HepG2 (cell line): Measurements from ENCODE around the gene SNX21. TPM values are rescaled to one million over a fixed set of nuclear protein-coding genes. Genes with fewer than 3 reads are reported as not detected.

Experiments
- ARNTL ChIP-seq: sonication (generic); formaldehyde crosslinking; IDR thresholded peaks from 2 replicates; pipeline ENCODE4 v1.4.0; 2020; ENCODE audit warnings: mild to moderate bottlenecking, missing genetic modification reagents
- BCL6 ChIP-seq: IDR thresholded peaks from 2 replicates; pipeline ENCODE4 v1.6.1; 2016; ENCODE audit warnings: missing genetic modification reagents, missing compliant biosample characterization
- GABPA ChIP-seq, 2 experiments: IDR thresholded peaks; 2 replicates each; pipeline ENCODE4 v1.6.1; 2011 to 2016; ENCODE audit warnings: low read depth in 2 of 2, low read length in 1 of 2, missing biosample characterization in 1 of 2, missing genetic modification characterization in 1 of 2
- MAFG ChIP-seq: sonication (generic); formaldehyde crosslinking; IDR thresholded peaks from 2 replicates; pipeline ENCODE4 v1.5.1; 2020; ENCODE audit warnings: mild to moderate bottlenecking, missing genetic modification reagents
- MEF2D ChIP-seq: sonication (generic); formaldehyde crosslinking; IDR thresholded peaks from 2 replicates; pipeline ENCODE4 v1.5.1; 2020; ENCODE audit warnings: mild to moderate bottlenecking, missing genetic modification reagents
- NR2F6 ChIP-seq, 2 experiments: IDR thresholded peaks; 2 replicates each; pipeline ENCODE4 v1.6.1; 2016; ENCODE audit warnings: antibody characterized with exemption in 1 of 2, mild to moderate bottlenecking in 1 of 2
- PITX1 ChIP-seq: sonication (generic); formaldehyde crosslinking; IDR thresholded peaks from 2 replicates; pipeline ENCODE4 v1.5.1; 2020; ENCODE audit warnings: mild to moderate bottlenecking, missing genetic modification reagents
- POLR2AphosphoS2 ChIP-seq: IDR thresholded peaks from 2 replicates; pipeline ENCODE4 v1.6.1; 2011; ENCODE audit warnings: low read depth, low read length, improper control_type of control experiment
- TCF12 ChIP-seq, 2 experiments: fragments of 450-650 bp in 1 of 2; sonication (generic) in 1 of 2; formaldehyde crosslinking in 1 of 2; IDR thresholded peaks; 2 replicates each; pipeline versions ENCODE4 v1.6.1 to v1.8.0; 2017 to 2022; ENCODE audit warnings: antibody characterized with exemption in 1 of 2, mild to moderate bottlenecking in 1 of 2, missing genetic modification reagents in 1 of 2, moderate library complexity in 1 of 2
- ZEB1 ChIP-seq: IDR thresholded peaks from 2 replicates; pipeline ENCODE4 v1.6.1; 2012; ENCODE audit warnings: mild to moderate bottlenecking, low read depth, inconsistent platforms; ENCODE audit not compliant: insufficient replicate concordance
- ZFP36L1 ChIP-seq: sonication (generic); formaldehyde crosslinking; IDR thresholded peaks from 2 replicates; pipeline ENCODE4 v1.8.0; 2022; ENCODE audit warnings: mild to moderate bottlenecking, missing genetic modification reagents, moderate library complexity
- ZFX ChIP-seq: sonication (generic); formaldehyde crosslinking; IDR thresholded peaks from 2 replicates; pipeline ENCODE4 v1.4.0; 2020; ENCODE audit warnings: mild to moderate bottlenecking, low read depth, missing genetic modification reagents, moderate library complexity
- ZMAT3 ChIP-seq: sonication (generic); formaldehyde crosslinking; conservative IDR thresholded peaks from 2 replicates; pipeline ENCODE4 v1.7.0; 2021; ENCODE audit warnings: missing genetic modification reagents
- ZMYM3 ChIP-seq: sonication (generic); formaldehyde crosslinking; IDR thresholded peaks from 2 replicates; pipeline ENCODE4 v1.5.1; 2020; ENCODE audit warnings: mild to moderate bottlenecking, missing genetic modification reagents
- ZNF160 ChIP-seq: sonication (generic); formaldehyde crosslinking; IDR thresholded peaks from 2 replicates; pipeline ENCODE4 v1.8.0; 2022; ENCODE audit warnings: mild to moderate bottlenecking, inconsistent platforms, missing genetic modification reagents
- ZNF260 ChIP-seq: sonication (generic); formaldehyde crosslinking; IDR thresholded peaks from 2 replicates; pipeline ENCODE4 v1.4.0; 2020; ENCODE audit warnings: missing genetic modification reagents, low read depth, mild to moderate bottlenecking, borderline replicate concordance
- ZNF614 ChIP-seq: IDR thresholded peaks from 2 replicates; pipeline ENCODE4 v1.6.1; 2018; ENCODE audit warnings: missing biosample characterization, missing genetic modification reagents, inconsistent platforms, borderline replicate concordance
- polyA plus RNA-seq, 8 experiments: library from polyadenylated mRNA; depleted of rRNA in 3 of 8; stranded (reverse) in 7 of 8; unstranded in 1 of 8; fragments of >200 nt; fragmentation: Illumina TruSeq in 4 of 8; extraction: Trizol in 4 of 8; gene quantifications; 2 replicates each; pipeline versions ENCODE4 v1.2.1 to v1.2.3, GENCODE V29; 2011 to 2016; ENCODE audit warnings: low read depth in 4 of 8, missing spikeins in 1 of 8, mixed read lengths in 1 of 8; ENCODE audit not compliant: insufficient read depth in 1 of 8
- total RNA-seq, 5 experiments: library from RNA; depleted of rRNA; stranded (reverse); fragments of >200 nt; fragmentation: Illumina TruSeq; extraction: Trizol; gene quantifications; 2 replicates each; pipeline ENCODE4 v1.2.3, GENCODE V29; 2016; ENCODE audit warnings: low read depth in 1 of 5
- TF ChIP-seq, protein P1 (sequence below): sonication (generic); formaldehyde crosslinking; IDR thresholded peaks from 2 replicates; pipeline ENCODE4 v1.5.1; 2020; ENCODE audit warnings: mild to moderate bottlenecking, missing genetic modification reagents, borderline replicate concordance
- TF ChIP-seq, protein P2 (sequence below): sonication (generic); formaldehyde crosslinking; IDR thresholded peaks from 2 replicates; pipeline ENCODE4 v1.8.1; 2023; ENCODE audit warnings: mild to moderate bottlenecking, missing genetic modification reagents
- TF ChIP-seq, protein P3 (sequence below): IDR thresholded peaks from 2 replicates; pipeline ENCODE4 v1.6.1; 2016
- TF ChIP-seq, protein P4 (sequence below): IDR thresholded peaks from 2 replicates; pipeline ENCODE4 v1.6.1; 2016; ENCODE audit warnings: missing genetic modification reagents, missing compliant biosample characterization

SNX21 gene
- total and polyA plus RNA-seq, 2 of the 13 experiments (the other 11 are each of a cell fraction or from before 2014, with no cell fraction given) = 7.7 to 12.8 TPM

DNA sequence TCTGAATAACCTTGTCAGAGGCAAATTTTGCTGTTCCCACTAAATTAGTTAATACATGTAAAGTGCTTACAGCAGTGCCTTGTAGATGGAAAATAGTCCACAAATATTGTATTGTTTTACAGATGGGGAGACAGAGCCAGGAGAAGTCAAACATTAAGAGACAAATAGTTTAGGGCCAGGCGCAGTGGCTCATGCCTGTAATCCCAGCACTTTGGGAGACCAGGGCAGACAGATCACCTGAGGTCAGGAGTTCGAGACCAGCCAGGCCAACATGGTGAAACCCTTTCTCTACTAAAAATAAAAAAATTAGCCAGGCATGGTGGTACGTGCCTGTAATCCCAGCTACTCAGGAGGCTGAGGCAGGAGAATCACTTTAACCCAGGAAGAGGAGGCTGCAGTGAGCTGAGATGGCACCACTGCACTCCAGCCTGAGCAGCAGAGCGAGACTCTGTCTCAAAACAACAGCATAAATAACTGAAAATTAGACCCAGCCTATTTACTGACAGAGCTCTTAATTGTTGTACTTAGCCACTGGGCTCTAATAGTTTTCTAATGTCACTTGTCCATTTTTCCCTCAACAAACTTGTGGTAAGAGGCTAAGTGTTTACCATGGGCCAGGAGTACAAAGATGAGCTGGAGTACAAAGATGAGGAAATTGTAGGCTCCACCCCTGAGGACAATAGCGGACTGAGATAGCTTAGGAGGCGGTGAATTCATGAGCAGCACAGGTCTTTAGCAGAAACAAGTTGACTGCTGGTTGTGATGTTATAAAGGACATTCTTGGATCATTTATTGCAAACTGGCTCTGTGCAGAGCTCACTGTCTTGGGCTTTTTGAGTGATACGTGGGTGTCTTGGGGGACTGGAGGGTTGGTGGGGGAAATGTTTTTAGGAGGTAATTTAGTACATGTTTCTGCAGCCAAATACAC lies 30.2 kb downstream of the SNX21 start (continued):
- no peak for TF ChIP-seq ARNTL (CRISPR knock-in tag)
- no peak for TF ChIP-seq MAFG
- TF ChIP-seq, protein P1, sequence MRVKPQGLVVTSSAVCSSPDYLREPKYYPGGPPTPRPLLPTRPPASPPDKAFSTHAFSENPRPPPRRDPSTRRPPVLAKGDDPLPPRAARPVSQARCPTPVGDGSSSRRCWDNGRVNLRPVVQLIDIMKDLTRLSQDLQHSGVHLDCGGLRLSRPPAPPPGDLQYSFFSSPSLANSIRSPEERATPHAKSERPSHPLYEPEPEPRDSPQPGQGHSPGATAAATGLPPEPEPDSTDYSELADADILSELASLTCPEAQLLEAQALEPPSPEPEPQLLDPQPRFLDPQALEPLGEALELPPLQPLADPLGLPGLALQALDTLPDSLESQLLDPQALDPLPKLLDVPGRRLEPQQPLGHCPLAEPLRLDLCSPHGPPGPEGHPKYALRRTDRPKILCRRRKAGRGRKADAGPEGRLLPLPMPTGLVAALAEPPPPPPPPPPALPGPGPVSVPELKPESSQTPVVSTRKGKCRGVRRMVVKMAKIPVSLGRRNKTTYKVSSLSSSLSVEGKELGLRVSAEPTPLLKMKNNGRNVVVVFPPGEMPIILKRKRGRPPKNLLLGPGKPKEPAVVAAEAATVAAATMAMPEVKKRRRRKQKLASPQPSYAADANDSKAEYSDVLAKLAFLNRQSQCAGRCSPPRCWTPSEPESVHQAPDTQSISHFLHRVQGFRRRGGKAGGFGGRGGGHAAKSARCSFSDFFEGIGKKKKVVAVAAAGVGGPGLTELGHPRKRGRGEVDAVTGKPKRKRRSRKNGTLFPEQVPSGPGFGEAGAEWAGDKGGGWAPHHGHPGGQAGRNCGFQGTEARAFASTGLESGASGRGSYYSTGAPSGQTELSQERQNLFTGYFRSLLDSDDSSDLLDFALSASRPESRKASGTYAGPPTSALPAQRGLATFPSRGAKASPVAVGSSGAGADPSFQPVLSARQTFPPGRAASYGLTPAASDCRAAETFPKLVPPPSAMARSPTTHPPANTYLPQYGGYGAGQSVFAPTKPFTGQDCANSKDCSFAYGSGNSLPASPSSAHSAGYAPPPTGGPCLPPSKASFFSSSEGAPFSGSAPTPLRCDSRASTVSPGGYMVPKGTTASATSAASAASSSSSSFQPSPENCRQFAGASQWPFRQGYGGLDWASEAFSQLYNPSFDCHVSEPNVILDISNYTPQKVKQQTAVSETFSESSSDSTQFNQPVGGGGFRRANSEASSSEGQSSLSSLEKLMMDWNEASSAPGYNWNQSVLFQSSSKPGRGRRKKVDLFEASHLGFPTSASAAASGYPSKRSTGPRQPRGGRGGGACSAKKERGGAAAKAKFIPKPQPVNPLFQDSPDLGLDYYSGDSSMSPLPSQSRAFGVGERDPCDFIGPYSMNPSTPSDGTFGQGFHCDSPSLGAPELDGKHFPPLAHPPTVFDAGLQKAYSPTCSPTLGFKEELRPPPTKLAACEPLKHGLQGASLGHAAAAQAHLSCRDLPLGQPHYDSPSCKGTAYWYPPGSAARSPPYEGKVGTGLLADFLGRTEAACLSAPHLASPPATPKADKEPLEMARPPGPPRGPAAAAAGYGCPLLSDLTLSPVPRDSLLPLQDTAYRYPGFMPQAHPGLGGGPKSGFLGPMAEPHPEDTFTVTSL (CRISPR knock-in tag) = peak; percentile 94
- peak; percentile 77; the same call in 1 of the 2 replicates for TF ChIP-seq ZMAT3
- peak; percentile 48; the same call in 1 of the 2 replicates for TF ChIP-seq ZNF614 (CRISPR knock-in tag)
- no peak for TF ChIP-seq ZNF160 (CRISPR knock-in tag)
- peak; percentile 53; the same call in 1 of the 2 replicates for TF ChIP-seq PITX1
- TF ChIP-seq ZFP36L1 (CRISPR knock-in tag) = peak; percentile 57; the same call in 1 of the 2 replicates
- no peak for TF ChIP-seq ZNF260 (CRISPR knock-in tag)
- no peak for TF ChIP-seq POLR2AphosphoS2
- TF ChIP-seq, protein P2, sequence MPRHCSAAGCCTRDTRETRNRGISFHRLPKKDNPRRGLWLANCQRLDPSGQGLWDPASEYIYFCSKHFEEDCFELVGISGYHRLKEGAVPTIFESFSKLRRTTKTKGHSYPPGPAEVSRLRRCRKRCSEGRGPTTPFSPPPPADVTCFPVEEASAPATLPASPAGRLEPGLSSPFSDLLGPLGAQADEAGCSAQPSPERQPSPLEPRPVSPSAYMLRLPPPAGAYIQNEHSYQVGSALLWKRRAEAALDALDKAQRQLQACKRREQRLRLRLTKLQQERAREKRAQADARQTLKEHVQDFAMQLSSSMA (CRISPR knock-in tag) = peak; percentile 77; the same call in 1 of the 2 replicates
- peak; percentile 19 for TF ChIP-seq ZEB1
- TF ChIP-seq, protein P3, sequence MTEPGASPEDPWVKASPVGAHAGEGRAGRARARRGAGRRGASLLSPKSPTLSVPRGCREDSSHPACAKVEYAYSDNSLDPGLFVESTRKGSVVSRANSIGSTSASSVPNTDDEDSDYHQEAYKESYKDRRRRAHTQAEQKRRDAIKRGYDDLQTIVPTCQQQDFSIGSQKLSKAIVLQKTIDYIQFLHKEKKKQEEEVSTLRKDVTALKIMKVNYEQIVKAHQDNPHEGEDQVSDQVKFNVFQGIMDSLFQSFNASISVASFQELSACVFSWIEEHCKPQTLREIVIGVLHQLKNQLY (CRISPR knock-in tag) = 0 out of 2 replicates have a peak, but pooled peaks have one; percentile 13
- TF ChIP-seq GABPA (IDR thresholded peaks at IDR 0.05; ENCODE audit: low read depth, low read length) = no peak
- no peak for TF ChIP-seq GABPA (CRISPR knock-in tag; IDR thresholded peaks at IDR 0.05; ENCODE audit: low read depth)
- no peak for TF ChIP-seq TCF12 (IDR thresholded peaks at IDR 0.05)
- TF ChIP-seq TCF12 (CRISPR knock-in tag; IDR thresholded peaks at IDR 0.05) = peak; percentile 57; the same call in 1 of the 2 replicates
- peak; percentile 47; the same call in 1 of the 2 replicates for TF ChIP-seq NR2F6 (IDR thresholded peaks at IDR 0.05)
- TF ChIP-seq NR2F6 (CRISPR knock-in tag; IDR thresholded peaks at IDR 0.05) = peak; percentile 56; the same call in 1 of the 2 replicates
- TF ChIP-seq ZFX (CRISPR knock-in tag) = no peak
- peak; percentile 59; the same call in 1 of the 2 replicates for TF ChIP-seq MEF2D (CRISPR knock-in tag)
- TF ChIP-seq BCL6 (CRISPR knock-in tag) = peak; percentile 72
- TF ChIP-seq, protein P4, sequence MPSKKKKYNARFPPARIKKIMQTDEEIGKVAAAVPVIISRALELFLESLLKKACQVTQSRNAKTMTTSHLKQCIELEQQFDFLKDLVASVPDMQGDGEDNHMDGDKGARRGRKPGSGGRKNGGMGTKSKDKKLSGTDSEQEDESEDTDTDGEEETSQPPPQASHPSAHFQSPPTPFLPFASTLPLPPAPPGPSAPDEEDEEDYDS (CRISPR knock-in tag) = peak; percentile 77
- TF ChIP-seq ZMYM3 (CRISPR knock-in tag) = peak; percentile 95
